HEK293 (cell line): ENCODE data around the gene FAM89A.
A peak's percentile ranks its signal among the peaks of the same experiment; 100 is the strongest.

Experiments used
- CTCF ChIP-seq: fragments of 450-650 bp; formaldehyde crosslinking; IDR thresholded peaks from 2 replicates; pipeline ENCODE4 v1.5.1; 2016; ENCODE audit warnings: missing biosample characterization, missing genetic modification characterization
- PATZ1 ChIP-seq: fragments of 450-650 bp; formaldehyde crosslinking; IDR thresholded peaks from 2 replicates; pipeline ENCODE4 v1.5.1; 2016; ENCODE audit warnings: missing biosample characterization, missing genetic modification characterization
- PRDM1 ChIP-seq: fragments of 450-650 bp; formaldehyde crosslinking; IDR thresholded peaks from 2 replicates; pipeline ENCODE4; 2016; ENCODE audit warnings: missing biosample characterization, missing genetic modification characterization
- WT1 ChIP-seq: fragments of 450-650 bp; formaldehyde crosslinking; IDR thresholded peaks from 2 replicates; pipeline ENCODE4 v1.5.1; 2016; ENCODE audit warnings: missing biosample characterization, missing genetic modification characterization
- ZBTB26 ChIP-seq: fragments of 450-650 bp; formaldehyde crosslinking; optimal IDR thresholded peaks from 2 replicates; pipeline ENCODE3; 2016; ENCODE audit warnings: missing biosample characterization, mild to moderate bottlenecking, missing genetic modification characterization
- ZFP3 ChIP-seq: fragments of 450-650 bp; formaldehyde crosslinking; IDR thresholded peaks from 2 replicates; pipeline ENCODE4 v1.5.1; 2016; ENCODE audit warnings: low read depth, missing biosample characterization, missing genetic modification characterization
- ZNF239 ChIP-seq: fragments of 450-650 bp; formaldehyde crosslinking; IDR thresholded peaks from 2 replicates; pipeline ENCODE4 v1.5.1; 2016; ENCODE audit warnings: missing biosample characterization, missing genetic modification characterization
- ZNF274 ChIP-seq, 2 experiments: fragments of 200-500 bp in 1 of 2; fragments of 450-650 bp in 1 of 2; sonication (Bioruptor generic) in 1 of 2; formaldehyde crosslinking in 1 of 2; IDR thresholded peaks; 2 replicates each; pipeline versions ENCODE4 v1.5.1 to v1.6.1; 2014 to 2016; ENCODE audit warnings: borderline replicate concordance in 1 of 2, inconsistent platforms in 1 of 2, low read length in 1 of 2, missing biosample characterization in 1 of 2, missing genetic modification characterization in 1 of 2
- ZNF366 ChIP-seq: fragments of 450-650 bp; formaldehyde crosslinking; conservative IDR thresholded peaks from 2 replicates; pipeline ENCODE4 v1.5.1; 2016; ENCODE audit warnings: missing biosample characterization, missing genetic modification characterization
- ZNF513 ChIP-seq: fragments of 450-650 bp; IDR thresholded peaks from 2 replicates; pipeline ENCODE4 v1.5.1; 2018; ENCODE audit warnings: missing biosample characterization, missing genetic modification characterization

- TF ChIP-seq ZNF274 (IDR thresholded peaks at IDR 0.05; ENCODE audit: low read length): no peak
- TF ChIP-seq ZNF274 (tag by site-specific recombination; IDR thresholded peaks at IDR 0.05; ENCODE audit: borderline replicate concordance): no peak
- TF ChIP-seq CTCF (tag by site-specific recombination): peak; percentile 26; the same call in 1 of the 2 replicates
- TF ChIP-seq PATZ1 (tag by site-specific recombination): peak; percentile 68
- no peak for TF ChIP-seq PRDM1 (tag by site-specific recombination)
- TF ChIP-seq ZNF513 (tag by site-specific recombination): no peak
- TF ChIP-seq ZNF366 (tag by site-specific recombination): 0 out of 2 replicates have a peak, but pooled peaks have one; percentile 21
- no peak for TF ChIP-seq ZNF239 (tag by site-specific recombination)
- TF ChIP-seq ZFP3: no peak
- peak; percentile 78 for TF ChIP-seq ZBTB26
- TF ChIP-seq WT1 (tag by site-specific recombination): peak; percentile 57
Observed at GRCh38 chr1:230977761-230978490, 62.1 kb downstream of the FAM89A start.
